GM12878 (cell line): ENCODE data around the gene ZCCHC3. TPM values are rescaled to one million over a fixed set of nuclear protein-coding genes. Genes with fewer than 3 reads are reported as not detected.

Experiments used
- ATF7 ChIP-seq: fragments of 450-650 bp; IDR thresholded peaks from 2 replicates; pipeline ENCODE4 v1.6.1; 2016; ENCODE audit warnings: low read depth, mild to moderate bottlenecking
- BCL11A ChIP-seq: IDR thresholded peaks from 2 replicates; pipeline ENCODE4 v1.6.1; 2011; ENCODE audit warnings: low read depth, low read length
- CBFB ChIP-seq: IDR thresholded peaks from 2 replicates; pipeline ENCODE4 v1.6.1; 2016; ENCODE audit warnings: antibody characterized with exemption, low read depth
- CHD1 ChIP-seq: IDR thresholded peaks from 2 replicates; pipeline ENCODE4 v1.6.1; 2012; ENCODE audit warnings: low read depth, low read length, improper control_type of control experiment
- ETV6 ChIP-seq, 2 experiments: fragments of 450-650 bp in 1 of 2; IDR thresholded peaks in 1 of 2; conservative IDR thresholded peaks in 1 of 2; 2 replicates each; pipeline ENCODE4 v1.6.1; 2014; ENCODE audit warnings: antibody characterized with exemption in 1 of 2, borderline replicate concordance in 1 of 2, low read depth in 1 of 2, mild to moderate bottlenecking in 1 of 2, moderate library complexity in 1 of 2
- GABPA ChIP-seq: IDR thresholded peaks from 2 replicates; pipeline ENCODE4 v1.6.1; 2014; ENCODE audit warnings: antibody characterized with exemption, low read depth, mild to moderate bottlenecking, inconsistent platforms
- HCFC1 ChIP-seq: fragments of 150-350 bp; IDR thresholded peaks from 2 replicates; pipeline ENCODE4 v1.6.1; 2014; ENCODE audit warnings: low read length
- HDAC2 ChIP-seq: fragments of 200-600 bp; sonication (generic); IDR thresholded peaks from 2 replicates; pipeline ENCODE4 v1.6.1; 2017
- HDAC6 ChIP-seq: fragments of 200-600 bp; sonication (generic); IDR thresholded peaks from one replicate; pipeline ENCODE4 v1.8.0; 2017; ENCODE audit warnings: antibody characterized with exemption; ENCODE audit not compliant: unreplicated experiment
- IKZF2 ChIP-seq, 2 experiments: fragments of 450-650 bp; IDR thresholded peaks; 2 replicates each; pipeline ENCODE4 v1.6.1; 2017; ENCODE audit warnings: mild to moderate bottlenecking in 2 of 2, moderate library complexity in 2 of 2
- KDM1A ChIP-seq: fragments of 200-600 bp; sonication (generic); IDR thresholded peaks from 2 replicates; pipeline ENCODE4 v1.6.1; 2016; ENCODE audit warnings: borderline replicate concordance
- KLF5 ChIP-seq: fragments of 450-650 bp; IDR thresholded peaks from 2 replicates; pipeline ENCODE4 v1.6.1; 2014; ENCODE audit warnings: mild to moderate bottlenecking; ENCODE audit not compliant: partially characterized antibody
- LARP7 ChIP-seq: fragments of 450-650 bp; IDR thresholded peaks from 2 replicates; pipeline ENCODE4 v1.6.1; 2017; ENCODE audit warnings: mild to moderate bottlenecking
- MAX ChIP-seq: IDR thresholded peaks from 2 replicates; pipeline ENCODE4 v1.6.1; 2012; ENCODE audit warnings: low read depth, low read length, improper control_type of control experiment
- MEF2B ChIP-seq: fragments of 450-650 bp; IDR thresholded peaks from 2 replicates; pipeline ENCODE4 v1.6.1; 2018; ENCODE audit warnings: mild to moderate bottlenecking, moderate library complexity; ENCODE audit not compliant: partially characterized antibody, poor library complexity, severe bottlenecking
- NFXL1 ChIP-seq: fragments of 450-650 bp; IDR thresholded peaks from 2 replicates; pipeline ENCODE4 v1.6.1; 2017; ENCODE audit warnings: antibody characterized with exemption, mild to moderate bottlenecking, borderline replicate concordance
- PBX3 ChIP-seq: IDR thresholded peaks from 2 replicates; pipeline ENCODE4 v1.6.1; 2011; ENCODE audit warnings: mild to moderate bottlenecking, low read depth, low read length, moderate library complexity; ENCODE audit not compliant: insufficient replicate concordance
- PKNOX1 ChIP-seq: fragments of 450-650 bp; IDR thresholded peaks from 2 replicates; pipeline ENCODE4 v1.6.1; 2016; ENCODE audit warnings: mild to moderate bottlenecking
- PML ChIP-seq: IDR thresholded peaks from 2 replicates; pipeline ENCODE4 v1.6.1; 2012; ENCODE audit warnings: low read length, inconsistent platforms
- PRDM15 ChIP-seq: fragments of 450-650 bp; formaldehyde crosslinking; IDR thresholded peaks from 2 replicates; pipeline ENCODE4 v1.4.0; 2020; ENCODE audit warnings: mild to moderate bottlenecking, moderate library complexity
- SMARCA5 ChIP-seq: fragments of 450-650 bp; IDR thresholded peaks from 2 replicates; pipeline ENCODE4 v1.6.1; 2017; ENCODE audit warnings: mild to moderate bottlenecking
- SMC3 ChIP-seq: IDR thresholded peaks from 2 replicates; pipeline ENCODE4 v1.6.1; 2011; ENCODE audit warnings: low read length, improper control_type of control experiment, borderline replicate concordance
- SREBF2 ChIP-seq: IDR thresholded peaks from 2 replicates; pipeline ENCODE4 v1.6.1; 2012; ENCODE audit warnings: mild to moderate bottlenecking, low read length
- WRNIP1 ChIP-seq: IDR thresholded peaks from 2 replicates; pipeline ENCODE4 v1.6.1; 2011; ENCODE audit warnings: low read depth, low read length, improper control_type of control experiment, borderline replicate concordance
- ZNF217 ChIP-seq: fragments of 450-650 bp; IDR thresholded peaks from 2 replicates; pipeline ENCODE4 v1.6.1; 2017; ENCODE audit warnings: antibody characterized with exemption, mild to moderate bottlenecking
- ZNF622 ChIP-seq: fragments of 450-650 bp; IDR thresholded peaks from 2 replicates; pipeline ENCODE4 v1.6.1; 2017; ENCODE audit warnings: mild to moderate bottlenecking, inconsistent platforms
- ZZZ3 ChIP-seq: IDR thresholded peaks from 2 replicates; pipeline ENCODE4 v1.6.1; 2011; ENCODE audit warnings: low read depth; ENCODE audit not compliant: control insufficient read depth, insufficient read length
- polyA plus RNA-seq, 11 experiments: library from polyadenylated mRNA; depleted of rRNA in 4 of 11; unstranded in 6 of 11; stranded (reverse) in 5 of 11; fragments of >200 nt; fragmentation: Nextera tagmentation in 4 of 11; fragmentation: Illumina TruSeq in 1 of 11; extraction: Ambion mirVana in 4 of 11; extraction: Trizol in 1 of 11; gene quantifications; 1 replicate in 1 of 11; 2 replicates in 10 of 11; pipeline versions ENCODE4 v1.2.1 to v1.2.3, GENCODE V29; 2011 to 2016; ENCODE audit warnings: inconsistent platforms in 2 of 11, missing spikeins in 2 of 11, low read depth in 1 of 11
- total RNA-seq, 4 experiments: library from RNA; depleted of rRNA in 3 of 4; stranded (reverse); fragments of >200 nt in 3 of 4; fragmentation: Illumina TruSeq in 1 of 4; extraction: Trizol in 1 of 4; gene quantifications; 2 replicates each; pipeline versions ENCODE4 v1.2.1 to v1.2.3, GENCODE V29; 2013 to 2021

Gene ZCCHC3
- total and polyA plus RNA-seq, 10 of the 15 experiments (the other 5 are each of a cell fraction or from before 2014, with no cell fraction given) = 5.3 to 36.1 (median 17.2) TPM

GRCh38 chr20:325045-325888, 27.9 kb downstream of the ZCCHC3 start, which contains the start of gene SOX12 (continued):
- TF ChIP-seq KLF5 = peak; percentile 61
- TF ChIP-seq ETV6 (conservative IDR thresholded peaks at IDR 0.05 in 1 of 2, IDR thresholded peaks at IDR 0.05 in 1 of 2; ENCODE audit: borderline replicate concordance in 1 of 2, low read depth in 1 of 2) = no peak
- TF ChIP-seq NFXL1 = no peak
- no peak for TF ChIP-seq PKNOX1
- TF ChIP-seq BCL11A = no peak
- TF ChIP-seq GABPA = no peak
- peak; percentile 64; the same call in 1 of the 2 replicates for TF ChIP-seq LARP7
- TF ChIP-seq ZZZ3 = no peak
- TF ChIP-seq HCFC1 = no peak
- TF ChIP-seq WRNIP1 = no peak
- TF ChIP-seq SREBF2 = no peak
- peak; percentile 56; the same call in 1 of the 2 replicates for TF ChIP-seq PML
- no peak for TF ChIP-seq PBX3
- TF ChIP-seq CHD1 = no peak
- TF ChIP-seq ZNF622 = no peak
- no peak for TF ChIP-seq HDAC6
- no peak for TF ChIP-seq IKZF2 (IDR thresholded peaks at IDR 0.05)
- no peak for TF ChIP-seq MEF2B
- TF ChIP-seq MAX = 0 out of 2 replicates have a peak, but pooled peaks have one; percentile 19
- no peak for TF ChIP-seq SMC3
- TF ChIP-seq ATF7 = no peak
- no peak for TF ChIP-seq ZNF217
- no peak for TF ChIP-seq PRDM15 (CRISPR knock-in tag)
- TF ChIP-seq KDM1A = no peak
- no peak for TF ChIP-seq CBFB
- TF ChIP-seq SMARCA5 = no peak
- TF ChIP-seq HDAC2 = no peak
